Peyer's patch (tissue), 4 donors: ENCODE data around the gene ANKRD17.

Source experiments
- POLR2A ChIP-seq, 2 donors: fragments of 450-650 bp; IDR thresholded peaks; one replicate each; pipeline ENCODE4 v1.5.1; 2017; ENCODE audit warnings: antibody characterized with exemption in 2 of 2, mild to moderate bottlenecking in 2 of 2, moderate library complexity in 2 of 2
- TF ChIP-seq, protein P1 (sequence below), 6 experiments: fragments of 450-650 bp in 4 of 6; fragments of 200-600 bp in 2 of 6; sonication (generic) in 1 of 6; IDR thresholded peaks; one replicate each; pipeline ENCODE4 v1.5.1; 2017 to 2019; ENCODE audit warnings: antibody characterized with exemption in 6 of 6, mild to moderate bottlenecking in 3 of 6, moderate library complexity in 1 of 6

DNA sequence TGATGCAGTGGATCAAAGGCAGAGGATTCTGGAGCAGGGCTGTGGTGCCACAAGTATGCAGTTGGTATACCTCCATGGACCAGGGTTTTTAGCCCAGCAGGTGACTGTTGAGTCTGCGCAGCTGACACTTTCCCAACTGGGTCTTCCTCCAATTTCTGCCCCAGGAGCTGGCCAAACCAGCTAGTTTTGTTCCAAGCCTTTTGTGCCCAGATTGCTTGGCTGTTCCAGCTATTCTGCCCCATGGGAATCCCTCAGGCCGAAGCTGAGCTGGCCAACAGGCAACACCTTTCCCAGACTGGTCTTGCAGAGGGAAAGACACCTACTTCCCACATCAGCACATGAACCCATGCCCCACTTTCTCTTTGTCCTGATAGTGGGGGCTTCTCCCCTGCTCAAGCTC lies 22.8 kb upstream of the ANKRD17 start:
- TF ChIP-seq POLR2A (IDR thresholded peaks at IDR 0.05), result no peak
- TF ChIP-seq, protein P1, sequence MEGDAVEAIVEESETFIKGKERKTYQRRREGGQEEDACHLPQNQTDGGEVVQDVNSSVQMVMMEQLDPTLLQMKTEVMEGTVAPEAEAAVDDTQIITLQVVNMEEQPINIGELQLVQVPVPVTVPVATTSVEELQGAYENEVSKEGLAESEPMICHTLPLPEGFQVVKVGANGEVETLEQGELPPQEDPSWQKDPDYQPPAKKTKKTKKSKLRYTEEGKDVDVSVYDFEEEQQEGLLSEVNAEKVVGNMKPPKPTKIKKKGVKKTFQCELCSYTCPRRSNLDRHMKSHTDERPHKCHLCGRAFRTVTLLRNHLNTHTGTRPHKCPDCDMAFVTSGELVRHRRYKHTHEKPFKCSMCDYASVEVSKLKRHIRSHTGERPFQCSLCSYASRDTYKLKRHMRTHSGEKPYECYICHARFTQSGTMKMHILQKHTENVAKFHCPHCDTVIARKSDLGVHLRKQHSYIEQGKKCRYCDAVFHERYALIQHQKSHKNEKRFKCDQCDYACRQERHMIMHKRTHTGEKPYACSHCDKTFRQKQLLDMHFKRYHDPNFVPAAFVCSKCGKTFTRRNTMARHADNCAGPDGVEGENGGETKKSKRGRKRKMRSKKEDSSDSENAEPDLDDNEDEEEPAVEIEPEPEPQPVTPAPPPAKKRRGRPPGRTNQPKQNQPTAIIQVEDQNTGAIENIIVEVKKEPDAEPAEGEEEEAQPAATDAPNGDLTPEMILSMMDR (IDR thresholded peaks at IDR 0.05), result no peak
